Measurements from ENCODE around the gene TNFRSF4. TPM values are rescaled to one million over a fixed set of nuclear protein-coding genes. Genes with fewer than 3 reads are reported as not detected.

TNFRSF4 gene
- total and polyA plus RNA-seq, 2 of the 8 experiments (the other 6 are each of a cell fraction or from before 2014, with no cell fraction given) = 0.06 TPM; not detected in 1

DNA sequence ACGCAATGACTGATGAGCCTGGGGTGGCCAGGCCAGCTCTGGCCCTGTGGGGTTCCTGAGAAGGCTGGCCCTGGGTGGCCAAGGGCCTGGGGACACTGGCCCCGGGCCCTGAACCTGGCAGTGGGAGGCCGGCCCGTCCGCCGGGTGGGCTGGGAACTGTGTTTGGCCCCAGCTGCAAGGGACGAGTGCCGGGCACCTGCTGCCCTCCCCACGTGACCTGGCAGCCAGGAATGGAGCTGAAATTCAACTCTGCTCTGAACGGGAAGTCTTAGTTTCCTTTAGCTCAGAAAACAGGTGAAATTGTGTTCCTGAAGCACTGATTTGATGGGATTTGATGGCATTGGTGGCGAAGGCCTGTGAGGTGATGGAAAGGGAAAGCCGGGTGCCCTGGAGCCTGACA, 48.5 kb downstream of the TNFRSF4 start:
- 0 out of 2 replicates have a peak overlapping the region, but pooled peaks have one; percentile 6 for H2AK5ac ChIP-seq (ENCODE audit: low read depth, low read length)
- no peak overlapping the region for H2BK20ac ChIP-seq (ENCODE audit: low read length)
- WGBS, 2 experiments (ENCODE audit: extremely low coverage in 1 of 2, insufficient coverage in 1 of 2, insufficient read length in 1 of 2, insufficient replicate concordance in 2 of 2, low coverage in 1 of 2, low lambda C conversion rate in 2 of 2, missing lambda C conversion rate in 1 of 2) = 79% methylated on average over 11 of the region's 12 CpGs; no CpG with 5 or more reads in 1 of the 2 experiments
- peak overlapping the region; percentile 90 for H2BK12ac ChIP-seq (ENCODE audit: low read depth, low read length)
- no peak overlapping the region for H2BK120ac ChIP-seq (replicated peaks; ENCODE audit: low read depth, low read length)
- TF ChIP-seq MAFK (IDR thresholded peaks at IDR 0.05; ENCODE audit: low read depth, low read length) (no peak), SIN3A (conservative IDR thresholded peaks at IDR 0.05 in 1 of 2, IDR thresholded peaks at IDR 0.05 in 1 of 2; ENCODE audit: low read depth in 1 of 2, low read length in 2 of 2) (no peak), SIRT6 (IDR thresholded peaks at IDR 0.05; ENCODE audit: low read length) (no peak), JUND (IDR thresholded peaks at IDR 0.05; ENCODE audit: low read length) (no peak), CHD1 (IDR thresholded peaks at IDR 0.05; ENCODE audit: low read depth, low read length) (no peak), TEAD4 (IDR thresholded peaks at IDR 0.05; ENCODE audit: low read depth, low read length) (no peak), SAP30 (IDR thresholded peaks at IDR 0.05; ENCODE audit: insufficient read depth, insufficient replicate concordance, low read length) (no peak), SP4 (IDR thresholded peaks at IDR 0.05; ENCODE audit: low read length) (no peak), SRF (IDR thresholded peaks at IDR 0.05; ENCODE audit: low read depth, low read length) (no peak), KDM5A (IDR thresholded peaks at IDR 0.05; ENCODE audit: low read length) (no peak), E2F6 (IDR thresholded peaks at IDR 0.05) (no peak)
- peak overlapping the region; percentile 62; the same call in 1 of the 2 replicates for H3K18ac ChIP-seq (ENCODE audit: extremely low read depth, low read length)
- no peak overlapping the region for H4K5ac ChIP-seq (ENCODE audit: insufficient read length, low read depth, low read length)
- peaks cover 0 to 40% (median 21%) of the 10 kb centered on the region in 4 experiments; a peak in 6 of 7 replicates for H3K4me1 ChIP-seq (replicated peaks in 1 of 4; ENCODE audit: control insufficient read depth in 3 of 4, insufficient read depth in 4 of 4, low read length in 3 of 4)
- H3K14ac ChIP-seq (ENCODE audit: insufficient read length) = no peak overlapping the region
- no peak overlapping the region for H2AFZ ChIP-seq (ENCODE audit: low read length)
- H4K91ac ChIP-seq (replicated peaks; ENCODE audit: insufficient read length, low read length) = peak overlapping the region; percentile 77
- no peaks in the 10 kb centered on the region for H3K27me3 ChIP-seq (replicated peaks in 1 of 4; ENCODE audit: control insufficient read depth in 3 of 4, extremely low read depth in 1 of 4, insufficient read depth in 3 of 4, low read length in 3 of 4)
- H2BK5ac ChIP-seq (ENCODE audit: low read depth, low read length) = peak overlapping the region; percentile 78; the same call in 1 of the 2 replicates
- no peaks in the 10 kb centered on the region for H3K36me3 ChIP-seq (ENCODE audit: control insufficient read depth in 2 of 4, insufficient read depth in 4 of 4, low read length in 3 of 4)
- POLR2A ChIA-PET (ENCODE audit: partially characterized antibody) = interaction anchor here (0.6 to 3.8 kb wide), 5 partner anchors 9 to 72 kb away, joined by 3 to 15 read pairs (median 3); partner anchors contain the start of gene TTLL10
- peaks cover 8% of the 10 kb centered on the region; the same call in 1 of the 2 replicates for H3K23me2 ChIP-seq (ENCODE audit: low read depth, low read length)
- no peak overlapping the region for H3K23ac ChIP-seq (ENCODE audit: insufficient read length)
- CTCF ChIA-PET (ENCODE audit: partially characterized antibody) = interaction anchor here (0.8 to 1.7 kb wide), 9 partner anchors 9 to 137 kb away, joined by 3 to 8 read pairs (median 3); no protein-coding TSS in a partner anchor
- FAIRE-seq (no peak), DNase-seq (ENCODE audit: low read depth in 1 of 2, low spot score in 2 of 2) (no peak)
- H3K79me1 ChIP-seq (ENCODE audit: low read depth, low read length) = no peaks in the 10 kb centered on the region; the same call in 1 of the 2 replicates
- H3K4ac ChIP-seq (replicated peaks; ENCODE audit: insufficient read length, low read depth, low read length) = peak overlapping the region; percentile 99
- H2BK15ac ChIP-seq (ENCODE audit: low read length) = peak overlapping the region; percentile 1; the same call in 1 of the 2 replicates
- no peak overlapping the region for H3K56ac ChIP-seq (replicated peaks; ENCODE audit: insufficient read length, low read depth, low read length)
- no peak overlapping the region for H3K27ac ChIP-seq (ENCODE audit: low read depth, low read length)
- H3K4me2 ChIP-seq (ENCODE audit: insufficient read depth in 1 of 2, low read depth in 2 of 2, low read length in 2 of 2) = no peak overlapping the region
- no peaks in the 10 kb centered on the region for H3K9me3 ChIP-seq (ENCODE audit: insufficient read depth in 2 of 2, low read depth in 1 of 2, low read length in 1 of 2)
- peak overlapping the region; percentile 72; the same call in 1 of the 2 replicates for H4K8ac ChIP-seq (ENCODE audit: extremely low read depth, insufficient read depth, low read length)
- H3K79me2 ChIP-seq (ENCODE audit: control insufficient read depth in 1 of 2, insufficient read depth in 2 of 2, low read length in 2 of 2) = no peaks in the 10 kb centered on the region; a peak in 2 of 4 replicates
- no peaks in the 10 kb centered on the region for H4K20me1 ChIP-seq (replicated peaks in 1 of 2; ENCODE audit: control insufficient read depth in 1 of 2, insufficient read depth in 2 of 2, low read length in 2 of 2)
- H3K4me3 ChIP-seq (ENCODE audit: extremely low read depth in 1 of 4, insufficient read depth in 2 of 4, low read depth in 3 of 4, low read length in 4 of 4) = no peak overlapping the region
- no peak overlapping the region; a peak in 1 of 7 replicates for H3K9ac ChIP-seq (replicated peaks in 1 of 4; ENCODE audit: extremely low read depth in 1 of 4, low read depth in 3 of 4, low read length in 3 of 4)
